Measurements from ENCODE around the gene SNX25.
"Not testable (repeated sequence)": the region's sequence is repeated elsewhere in the genome, so short reads cannot be mapped to it uniquely, and the experiment has no call there.

Gene SNX25

GRCh38 chr4:185248393-185249039, 39.1 kb downstream of the SNX25 start:
- no peak for DNase-seq (ENCODE audit: low spot score)

GRCh38 chr4:185249105-185249504, 39.7 kb downstream of the SNX25 start:
- Mint-ChIP-seq H3K36me3 (ENCODE audit: low read depth) (peaks cover 13% of the 10 kb centered on the region), H3K4me1 (ENCODE audit: low read depth) (peaks cover 19% of the 10 kb centered on the region), H3K27ac (no peak overlapping the region), H3K9me3 (no peaks in the 10 kb centered on the region), H3K4me3 (no peak overlapping the region), H3K27me3 (ENCODE audit: low read depth) (no peaks in the 10 kb centered on the region)
- no peak for DNase-seq (ENCODE audit: low spot score)

More at GRCh38 chr4:185248393-185249039, 39.1 kb downstream of the SNX25 start:
- Mint-ChIP-seq H3K9me3 (no peaks in the 10 kb centered on the region), H3K36me3 (ENCODE audit: low read depth) (peaks cover 13% of the 10 kb centered on the region), H3K27ac (no peak overlapping the region), H3K4me1 (ENCODE audit: low read depth) (peaks cover 15% of the 10 kb centered on the region), H3K27me3 (ENCODE audit: low read depth) (no peaks in the 10 kb centered on the region), H3K4me3 (no peak overlapping the region)

- DNase-seq (ENCODE audit: low spot score) = no peak
- Mint-ChIP-seq H3K27ac (peak overlapping the region; percentile 13), H3K27me3 (ENCODE audit: low read depth) (no peaks in the 10 kb centered on the region), H3K4me3 (peak overlapping the region; percentile 21), H3K9me3 (no peaks in the 10 kb centered on the region), H3K4me1 (ENCODE audit: low read depth) (peaks cover 31% of the 10 kb centered on the region), H3K36me3 (ENCODE audit: low read depth) (peaks cover 8% of the 10 kb centered on the region)
These were observed 45.0 kb downstream of the SNX25 start for GRCh38 chr4:185254434-185254833.

- H3K4me1 Mint-ChIP-seq (ENCODE audit: low read depth) = peaks cover 31% of the 10 kb centered on the region
- H3K4me3 Mint-ChIP-seq = peak overlapping the region; percentile 56
- no peak for DNase-seq (ENCODE audit: low spot score)
- H3K27me3 Mint-ChIP-seq (ENCODE audit: low read depth) = no peaks in the 10 kb centered on the region
- H3K9me3 Mint-ChIP-seq = no peaks in the 10 kb centered on the region
- no peak overlapping the region for H3K27ac Mint-ChIP-seq
- H3K36me3 Mint-ChIP-seq (ENCODE audit: low read depth) = peaks cover 6% of the 10 kb centered on the region
These were observed 46.5 kb downstream of the SNX25 start for GRCh38 chr4:185255868-185256267.

- Mint-ChIP-seq H3K9me3 (no peaks in the 10 kb centered on the region), H3K27ac (no peak overlapping the region), H3K27me3 (ENCODE audit: low read depth) (no peaks in the 10 kb centered on the region), H3K4me1 (ENCODE audit: low read depth) (peaks cover 27% of the 10 kb centered on the region), H3K36me3 (ENCODE audit: low read depth) (peaks cover 3% of the 10 kb centered on the region), H3K4me3 (no peak overlapping the region)
- DNase-seq (ENCODE audit: low spot score) = no peak
These were observed 47.0 kb downstream of the SNX25 start for GRCh38 chr4:185256446-185256845.

- DNase-seq (ENCODE audit: low spot score) = no peak
- Mint-ChIP-seq H3K9me3 (no peaks in the 10 kb centered on the region), H3K4me1 (ENCODE audit: low read depth) (peaks cover 22% of the 10 kb centered on the region), H3K4me3 (no peak overlapping the region), H3K27me3 (ENCODE audit: low read depth) (no peaks in the 10 kb centered on the region), H3K27ac (no peak overlapping the region), H3K36me3 (ENCODE audit: low read depth) (peaks cover 3% of the 10 kb centered on the region)
These were observed 47.7 kb downstream of the SNX25 start for GRCh38 chr4:185257086-185257485.

- peaks cover 3% of the 10 kb centered on the region for H3K36me3 Mint-ChIP-seq (ENCODE audit: low read depth)
- no peak overlapping the region for H3K27ac Mint-ChIP-seq
- H3K27me3 Mint-ChIP-seq (ENCODE audit: low read depth) = no peaks in the 10 kb centered on the region
- no peak for DNase-seq (ENCODE audit: low spot score)
- H3K4me1 Mint-ChIP-seq (ENCODE audit: low read depth) = peaks cover 22% of the 10 kb centered on the region
- H3K9me3 Mint-ChIP-seq = no peaks in the 10 kb centered on the region
- H3K4me3 Mint-ChIP-seq = no peak overlapping the region
These were observed 48.3 kb downstream of the SNX25 start for GRCh38 chr4:185257694-185258093.

- not testable (repeated sequence) for H3K27ac Mint-ChIP-seq; H3K4me3 Mint-ChIP-seq; H3K9me3 Mint-ChIP-seq; DNase-seq (ENCODE audit: low spot score); H3K27me3 Mint-ChIP-seq (ENCODE audit: low read depth); H3K36me3 Mint-ChIP-seq (ENCODE audit: low read depth)
- H3K4me1 Mint-ChIP-seq (ENCODE audit: low read depth) = peaks cover 24% of the 10 kb centered on the region
These were observed 49.3 kb downstream of the SNX25 start for GRCh38 chr4:185258741-185259140.

- Mint-ChIP-seq H3K4me1 (ENCODE audit: low read depth) (peaks cover 16% of the 10 kb centered on the region), H3K36me3 (ENCODE audit: low read depth) (peaks cover 3% of the 10 kb centered on the region), H3K27ac (no peak overlapping the region), H3K27me3 (ENCODE audit: low read depth) (no peaks in the 10 kb centered on the region), H3K9me3 (no peaks in the 10 kb centered on the region), H3K4me3 (no peak overlapping the region)
- no peak for DNase-seq (ENCODE audit: low spot score)
These were observed 50.3 kb downstream of the SNX25 start for GRCh38 chr4:185259719-185260118.

- no peaks in the 10 kb centered on the region for H3K27me3 Mint-ChIP-seq (ENCODE audit: low read depth)
- H3K27ac Mint-ChIP-seq = no peak overlapping the region
- DNase-seq (ENCODE audit: low spot score) = no peak
- H3K9me3 Mint-ChIP-seq = no peaks in the 10 kb centered on the region
- H3K4me3 Mint-ChIP-seq = no peak overlapping the region
- H3K4me1 Mint-ChIP-seq (ENCODE audit: low read depth) = peaks cover 16% of the 10 kb centered on the region
- H3K36me3 Mint-ChIP-seq (ENCODE audit: low read depth) = peaks cover 4% of the 10 kb centered on the region
These were observed 52.5 kb downstream of the SNX25 start for GRCh38 chr4:185261946-185262345.

- Mint-ChIP-seq H3K4me3 (no peak overlapping the region), H3K27me3 (ENCODE audit: low read depth) (no peaks in the 10 kb centered on the region), H3K36me3 (ENCODE audit: low read depth) (peaks cover 10% of the 10 kb centered on the region), H3K9me3 (no peaks in the 10 kb centered on the region), H3K4me1 (ENCODE audit: low read depth) (peaks cover 17% of the 10 kb centered on the region), H3K27ac (no peak overlapping the region)
- DNase-seq (ENCODE audit: low spot score) = no peak
These were observed 54.0 kb downstream of the SNX25 start for GRCh38 chr4:185263419-185263818.

- DNase-seq (ENCODE audit: low spot score) = no peak
- Mint-ChIP-seq H3K27ac (peak overlapping the region; percentile 23), H3K4me1 (ENCODE audit: low read depth) (peaks cover 17% of the 10 kb centered on the region), H3K36me3 (ENCODE audit: low read depth) (peaks cover 17% of the 10 kb centered on the region), H3K4me3 (no peak overlapping the region), H3K27me3 (ENCODE audit: low read depth) (no peaks in the 10 kb centered on the region), H3K9me3 (no peaks in the 10 kb centered on the region)
These were observed 56.5 kb downstream of the SNX25 start for GRCh38 chr4:185265942-185266341.

GRCh38 chr4:185269286-185269685, 59.9 kb downstream of the SNX25 start:
- Mint-ChIP-seq H3K4me3 (no peak overlapping the region), H3K27me3 (ENCODE audit: low read depth) (no peaks in the 10 kb centered on the region), H3K4me1 (ENCODE audit: low read depth) (peaks cover 14% of the 10 kb centered on the region), H3K27ac (no peak overlapping the region), H3K36me3 (ENCODE audit: low read depth) (peaks cover 24% of the 10 kb centered on the region), H3K9me3 (no peaks in the 10 kb centered on the region)
- DNase-seq (ENCODE audit: low spot score) = no peak

- no peak for DNase-seq (ENCODE audit: low spot score)
- Mint-ChIP-seq H3K36me3 (ENCODE audit: low read depth) (peaks cover 24% of the 10 kb centered on the region), H3K27me3 (ENCODE audit: low read depth) (no peaks in the 10 kb centered on the region), H3K9me3 (no peaks in the 10 kb centered on the region), H3K4me3 (no peak overlapping the region), H3K27ac (no peak overlapping the region), H3K4me1 (ENCODE audit: low read depth) (peaks cover 14% of the 10 kb centered on the region)
These were observed 60.6 kb downstream of the SNX25 start for GRCh38 chr4:185270037-185270436.

GRCh38 chr4:185270885-185271284, 61.5 kb downstream of the SNX25 start:
- no peaks in the 10 kb centered on the region for H3K9me3 Mint-ChIP-seq
- no peaks in the 10 kb centered on the region for H3K27me3 Mint-ChIP-seq (ENCODE audit: low read depth)
- no peak for DNase-seq (ENCODE audit: low spot score)
- H3K4me1 Mint-ChIP-seq (ENCODE audit: low read depth) = peaks cover 10% of the 10 kb centered on the region
- peaks cover 24% of the 10 kb centered on the region for H3K36me3 Mint-ChIP-seq (ENCODE audit: low read depth)
- H3K4me3 Mint-ChIP-seq = no peak overlapping the region
- no peak overlapping the region for H3K27ac Mint-ChIP-seq

All from T-helper 2 cell treated with Interferon-gamma antibody and Interleukin-4, amounts not matched to agents 5 μg/mL and 100 μg/mL, for 36 hours (primary cell).